ENCODE measurements around the gene PLPP3. TPM values are rescaled to one million over a fixed set of nuclear protein-coding genes. Genes with fewer than 3 reads are reported as not detected.

PLPP3 gene
- total and polyA plus RNA-seq, 12 donors: 11.7 to 156 (median 96.1) TPM

GRCh38 chr1:56478734-56479133, 100.6 kb downstream of the PLPP3 start:
- intact Hi-C loops (cut with DNase I): no loop called here
- Histone ChIP-seq H3K27me3 (no peaks in the 10 kb centered on the region), H3K4me3 (no peak overlapping the region), H3K36me3 (replicated peaks in 1 of 2) (no peaks in the 10 kb centered on the region), H3K9me3 (replicated peaks in 1 of 3) (no peaks in the 10 kb centered on the region), H3K27ac (peak overlapping the region in 1 of 5 donors; percentile 92), H3K4me1 (replicated peaks in 1 of 2) (peaks cover 0 to 12% of the 10 kb centered on the region in 2 donors)
- 88 to 91% (median 89%) methylated on average over 7 of the region's 7 CpGs for WGBS, 4 donors
- no peak for DNase-seq
- no peak for TF ChIP-seq CTCF (IDR thresholded peaks at IDR 0.05)
- no peak for TF ChIP-seq POLR2A (IDR thresholded peaks at IDR 0.05)

- DNase-seq: peak; percentile 51 to 78 (median 66)
- Histone ChIP-seq H3K27ac (peak overlapping the region in 4 of 5 donors; percentile 77 to 92 (median 80)), H3K4me1 (replicated peaks in 1 of 2) (peaks cover 0 to 12% of the 10 kb centered on the region in 2 donors), H3K36me3 (replicated peaks in 1 of 2) (no peaks in the 10 kb centered on the region), H3K27me3 (no peaks in the 10 kb centered on the region), H3K9me3 (replicated peaks in 1 of 3) (no peaks in the 10 kb centered on the region), H3K4me3 (peak overlapping the region in 3 of 4 donors; percentile 19 to 66 (median 44))
- TF ChIP-seq CTCF (IDR thresholded peaks at IDR 0.05) (no peak), POLR2A (IDR thresholded peaks at IDR 0.05) (peak in 1 of 2 donors; percentile 41)
- WGBS, 4 donors: 5 to 10% (median 7%) methylated on average over 33 to 62 of the region's 62 CpGs
- intact Hi-C loops (cut with DNase I): no loop called here
Observed at GRCh38 chr1:56477164-56478111, 101.9 kb downstream of the PLPP3 start.

GRCh38 chr1:56473582-56474270, 105.6 kb downstream of the PLPP3 start:
- H3K4me1 ChIP-seq (replicated peaks in 1 of 2): peaks cover 0 to 34% of the 10 kb centered on the region in 2 donors
- DNase-seq: no peak
- H3K4me3 ChIP-seq: no peak overlapping the region
- H3K9me3 ChIP-seq (replicated peaks in 1 of 3): no peaks in the 10 kb centered on the region
- H3K27me3 ChIP-seq: no peaks in the 10 kb centered on the region
- TF ChIP-seq POLR2A (IDR thresholded peaks at IDR 0.05) (no peak), CTCF (IDR thresholded peaks at IDR 0.05) (no peak)
- no peak overlapping the region for H3K27ac ChIP-seq
- no peaks in the 10 kb centered on the region for H3K36me3 ChIP-seq (replicated peaks in 1 of 2)
- WGBS, 4 donors: 87 to 95% (median 90%) methylated on average over 3 of the region's 3 CpGs
- intact Hi-C loops (cut with DNase I): no loop called here

- peaks cover 0 to 28% of the 10 kb centered on the region in 2 donors for H3K4me1 ChIP-seq (replicated peaks in 1 of 2)
- TF ChIP-seq POLR2A (IDR thresholded peaks at IDR 0.05) (no peak), CTCF (IDR thresholded peaks at IDR 0.05) (no peak)
- H3K27ac ChIP-seq: no peak overlapping the region
- H3K36me3 ChIP-seq (replicated peaks in 1 of 2): no peaks in the 10 kb centered on the region
- no peak for DNase-seq
- no peaks in the 10 kb centered on the region for H3K27me3 ChIP-seq
- no peaks in the 10 kb centered on the region for H3K9me3 ChIP-seq (replicated peaks in 1 of 3)
- intact Hi-C loops (cut with DNase I): no loop called here
- H3K4me3 ChIP-seq: no peak overlapping the region
- WGBS, 4 donors: 79 to 84% (median 83%) methylated on average over 3 of the region's 3 CpGs
Observed at GRCh38 chr1:56472860-56473259, 106.5 kb downstream of the PLPP3 start.

All from adrenal gland (tissue), 12 donors.